BE2C (cell line): ENCODE data around the gene IDI2.

Source experiments
- DNase-seq: peaks from one replicate; pipeline ENCODE4 v3.0.0-alpha.2; 2020
- H3K27me3 ChIP-seq: fragments of 250-450 bp; sonication (Bioruptor Pico); 2 replicates; pipeline ENCODE4 v1.5.1; 2020; ENCODE audit warnings: mild to moderate bottlenecking
- H3K36me3 ChIP-seq: fragments of 250-450 bp; sonication (Bioruptor Pico); 2 replicates; pipeline ENCODE4 v1.5.1; 2020; ENCODE audit warnings: mild to moderate bottlenecking
- H3K4me1 ChIP-seq: fragments of 250-450 bp; sonication (Bioruptor Pico); 2 replicates; pipeline ENCODE4 v1.5.1; 2020
- H3K4me3 ChIP-seq: 2 replicates; pipeline ENCODE4 v1.5.1; 2011; ENCODE audit warnings: low read depth, low read length
- H3K9me3 ChIP-seq: fragments of 250-450 bp; sonication (Bioruptor Pico); 2 replicates; pipeline ENCODE4 v1.5.1; 2020
- TF ChIP-seq, protein P1 (sequence below): IDR thresholded peaks from 2 replicates; pipeline ENCODE4 v1.5.1; 2012; ENCODE audit warnings: mild to moderate bottlenecking, low read depth, low read length

IDI2 gene

DNA sequence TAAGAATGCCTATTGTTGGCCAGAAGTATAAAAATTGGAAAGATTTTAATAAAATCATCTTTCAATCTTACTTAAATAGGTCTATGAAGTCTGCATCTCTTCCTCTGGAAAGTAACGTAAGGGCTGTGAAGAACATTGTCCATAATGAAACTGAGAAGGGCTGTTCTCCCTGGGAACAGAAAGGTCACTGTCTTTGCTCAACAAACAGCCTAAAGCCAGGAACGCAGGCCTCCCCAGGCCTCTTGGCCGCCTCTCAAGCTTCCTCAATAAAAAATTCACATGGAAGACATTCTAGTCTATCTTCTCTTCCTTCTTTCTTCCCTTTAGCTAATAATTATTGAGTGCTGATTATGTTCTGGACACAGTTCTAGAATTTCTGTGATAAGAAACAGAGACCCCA lies 9.1 kb upstream of the IDI2 start:
- no peak for DNase-seq
- no peaks in the 10 kb centered on the region for H3K4me1 ChIP-seq
- peaks cover 11% of the 10 kb centered on the region for H3K36me3 ChIP-seq
- H3K27me3 ChIP-seq: no peaks in the 10 kb centered on the region
- no peak overlapping the region for H3K4me3 ChIP-seq
- TF ChIP-seq, protein P1, sequence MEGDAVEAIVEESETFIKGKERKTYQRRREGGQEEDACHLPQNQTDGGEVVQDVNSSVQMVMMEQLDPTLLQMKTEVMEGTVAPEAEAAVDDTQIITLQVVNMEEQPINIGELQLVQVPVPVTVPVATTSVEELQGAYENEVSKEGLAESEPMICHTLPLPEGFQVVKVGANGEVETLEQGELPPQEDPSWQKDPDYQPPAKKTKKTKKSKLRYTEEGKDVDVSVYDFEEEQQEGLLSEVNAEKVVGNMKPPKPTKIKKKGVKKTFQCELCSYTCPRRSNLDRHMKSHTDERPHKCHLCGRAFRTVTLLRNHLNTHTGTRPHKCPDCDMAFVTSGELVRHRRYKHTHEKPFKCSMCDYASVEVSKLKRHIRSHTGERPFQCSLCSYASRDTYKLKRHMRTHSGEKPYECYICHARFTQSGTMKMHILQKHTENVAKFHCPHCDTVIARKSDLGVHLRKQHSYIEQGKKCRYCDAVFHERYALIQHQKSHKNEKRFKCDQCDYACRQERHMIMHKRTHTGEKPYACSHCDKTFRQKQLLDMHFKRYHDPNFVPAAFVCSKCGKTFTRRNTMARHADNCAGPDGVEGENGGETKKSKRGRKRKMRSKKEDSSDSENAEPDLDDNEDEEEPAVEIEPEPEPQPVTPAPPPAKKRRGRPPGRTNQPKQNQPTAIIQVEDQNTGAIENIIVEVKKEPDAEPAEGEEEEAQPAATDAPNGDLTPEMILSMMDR: no peak
- H3K9me3 ChIP-seq: no peaks in the 10 kb centered on the region

DNA sequence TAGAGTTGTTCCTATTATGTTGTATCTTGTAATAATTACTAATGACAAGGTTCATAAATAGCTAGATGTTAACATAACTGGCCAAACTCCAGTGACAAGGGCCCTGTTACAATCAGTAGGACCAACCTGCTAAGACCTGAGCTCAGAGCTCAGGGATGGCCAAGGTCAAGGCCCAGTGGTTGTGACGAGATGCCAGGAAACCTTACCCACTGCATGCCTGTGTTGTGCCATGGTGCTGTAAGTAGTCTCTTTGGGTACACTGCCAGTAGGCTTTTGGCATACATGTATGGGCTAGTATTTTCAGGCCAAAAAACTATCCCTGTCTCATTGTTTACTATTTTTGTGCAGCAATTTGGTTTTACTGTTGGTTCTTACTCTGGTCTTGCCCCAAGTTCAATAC lies 7.9 kb upstream of the IDI2 start:
- H3K4me3 ChIP-seq: no peak overlapping the region
- peaks cover 7% of the 10 kb centered on the region; the same call in 1 of the 2 replicates for H3K36me3 ChIP-seq
- TF ChIP-seq, protein P1: no peak
- no peaks in the 10 kb centered on the region for H3K27me3 ChIP-seq
- no peak for DNase-seq
- no peaks in the 10 kb centered on the region for H3K4me1 ChIP-seq
- H3K9me3 ChIP-seq: no peaks in the 10 kb centered on the region

DNA sequence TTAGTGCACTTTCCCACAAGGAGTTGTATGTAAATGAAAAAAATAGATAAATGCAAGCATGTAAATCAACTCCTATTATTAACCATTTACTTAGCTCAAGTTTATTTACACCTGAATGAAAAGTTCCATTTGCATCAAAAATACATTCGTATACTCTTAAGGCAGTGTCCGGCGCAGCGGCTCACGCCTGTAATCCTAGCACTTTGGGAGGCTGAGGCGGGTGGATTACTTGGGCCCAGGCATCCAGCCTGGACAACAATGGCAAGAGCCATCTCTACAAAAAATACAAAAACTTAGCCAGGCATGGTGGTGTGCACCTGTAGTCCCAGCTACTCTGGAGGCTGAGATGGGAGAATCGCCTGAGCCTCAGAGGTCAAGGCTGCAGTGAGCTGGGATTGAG lies 4.2 kb upstream of the IDI2 start:
- no peaks in the 10 kb centered on the region; the same call in 1 of the 2 replicates for H3K36me3 ChIP-seq
- TF ChIP-seq, protein P1: no peak
- no peaks in the 10 kb centered on the region for H3K27me3 ChIP-seq
- no peaks in the 10 kb centered on the region for H3K9me3 ChIP-seq
- H3K4me1 ChIP-seq: no peaks in the 10 kb centered on the region
- DNase-seq: no peak
- no peak overlapping the region for H3K4me3 ChIP-seq

DNA sequence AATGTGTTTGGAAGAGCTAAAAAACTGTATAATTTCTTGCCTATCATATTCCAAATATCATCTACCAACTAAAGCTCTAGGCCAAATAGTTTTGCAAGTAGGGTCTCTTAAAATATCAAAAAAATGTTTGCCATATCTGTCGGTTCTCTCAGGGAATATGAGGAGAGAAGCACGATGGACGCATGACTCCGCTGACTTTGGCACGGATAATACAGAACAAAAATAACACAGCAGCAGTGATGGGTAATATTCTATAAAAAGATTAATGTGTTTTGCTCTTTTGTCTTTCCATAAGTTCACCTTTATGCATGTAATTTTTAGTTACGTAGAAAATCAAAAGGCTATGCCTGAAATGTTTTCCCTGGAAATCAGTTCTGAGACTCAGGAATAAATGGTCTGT lies 919 bp upstream of the IDI2 start:
- Histone ChIP-seq H3K36me3 (no peaks in the 10 kb centered on the region; the same call in 1 of the 2 replicates), H3K4me1 (no peaks in the 10 kb centered on the region), H3K9me3 (no peaks in the 10 kb centered on the region), H3K4me3 (no peak overlapping the region), H3K27me3 (no peaks in the 10 kb centered on the region)
- TF ChIP-seq, protein P1: no peak
- no peak for DNase-seq

DNA sequence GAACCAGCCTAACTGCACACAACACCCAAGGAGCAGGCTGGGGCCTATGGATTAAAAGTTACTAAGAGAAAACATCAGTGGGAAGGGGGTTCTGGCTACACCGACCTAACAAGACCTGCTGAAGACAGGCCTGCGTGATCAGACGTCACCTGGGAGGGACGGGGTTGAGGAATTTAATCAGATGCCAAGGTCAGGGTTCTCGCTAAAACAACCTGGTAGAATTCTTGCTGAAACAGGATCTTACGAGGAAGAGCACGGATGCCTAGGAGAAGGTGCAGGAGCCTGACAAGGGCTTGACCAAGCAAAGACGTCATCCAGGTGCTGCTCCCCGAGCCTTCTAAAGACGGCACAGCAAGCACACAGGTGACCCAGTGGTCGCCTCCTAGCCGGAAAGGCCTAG lies 1.6 kb downstream of the IDI2 start:
- H3K36me3 ChIP-seq: peaks cover 7% of the 10 kb centered on the region
- no peaks in the 10 kb centered on the region for H3K4me1 ChIP-seq
- H3K4me3 ChIP-seq: no peak overlapping the region
- H3K27me3 ChIP-seq: no peaks in the 10 kb centered on the region
- no peak for DNase-seq
- TF ChIP-seq, protein P1: no peak
- H3K9me3 ChIP-seq: no peaks in the 10 kb centered on the region

DNA sequence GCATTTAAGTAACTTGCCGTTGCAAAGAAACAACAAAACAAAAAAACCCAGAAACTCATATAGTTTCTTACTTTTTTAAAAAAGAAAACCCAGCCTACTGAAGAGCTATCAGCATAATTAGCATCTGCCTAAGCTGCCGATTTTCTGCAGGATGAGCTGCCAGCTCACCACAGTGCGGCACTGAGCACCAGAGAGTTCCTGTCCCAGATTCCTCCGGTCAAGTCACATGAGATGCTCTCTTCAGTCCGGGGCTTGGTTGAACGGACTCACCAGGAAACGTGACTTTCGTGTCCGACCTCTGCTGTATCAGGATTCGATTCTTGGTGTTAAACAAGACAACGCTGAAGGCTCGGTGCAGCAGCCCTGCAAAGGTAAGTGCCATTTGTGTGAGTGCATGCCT lies 3.2 kb downstream of the IDI2 start:
- TF ChIP-seq, protein P1: no peak
- Histone ChIP-seq H3K36me3 (peaks cover 16% of the 10 kb centered on the region), H3K9me3 (no peaks in the 10 kb centered on the region), H3K4me3 (no peak overlapping the region), H3K27me3 (no peaks in the 10 kb centered on the region), H3K4me1 (no peaks in the 10 kb centered on the region)
- DNase-seq: no peak
